ENCODE measurements around the gene ASCC2.

ASCC2 gene

DNA sequence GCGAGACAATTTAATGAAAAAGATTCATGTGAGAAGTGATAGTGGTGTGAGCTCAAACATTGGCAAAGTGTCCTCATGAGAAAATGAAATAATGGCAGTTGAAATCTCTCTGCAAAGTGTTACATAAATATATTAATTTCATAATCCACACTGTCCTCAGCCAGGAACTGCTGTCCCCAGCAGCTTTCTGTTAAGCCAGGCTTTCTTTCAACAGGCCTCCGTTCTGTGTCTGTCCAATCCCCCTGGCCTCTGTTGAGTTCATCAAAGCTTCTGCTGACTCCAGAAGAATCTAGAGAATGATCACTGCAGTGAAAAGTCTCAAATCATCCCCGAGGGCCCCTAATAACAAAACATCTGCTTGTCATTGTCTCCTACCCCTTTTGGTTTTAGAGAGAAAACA lies 10.0 kb upstream of the ASCC2 start (continued):
- TF ChIP-seq ARNTL (CRISPR knock-in tag; IDR thresholded peaks at IDR 0.05; ENCODE audit: borderline replicate concordance, low read depth) (no peak), ZNF8 (CRISPR knock-in tag; IDR thresholded peaks at IDR 0.05) (no peak), TCF4 (CRISPR knock-in tag; IDR thresholded peaks at IDR 0.05; ENCODE audit: borderline replicate concordance) (no peak), TOX (CRISPR knock-in tag; IDR thresholded peaks at IDR 0.05; ENCODE audit: borderline replicate concordance) (no peak), BACH2 (CRISPR knock-in tag; IDR thresholded peaks at IDR 0.05; ENCODE audit: borderline replicate concordance) (no peak), PPARA (CRISPR knock-in tag; IDR thresholded peaks at IDR 0.05; ENCODE audit: borderline replicate concordance) (no peak), ISL1 (CRISPR knock-in tag; IDR thresholded peaks at IDR 0.05) (no peak), ZC3H10 (CRISPR knock-in tag; IDR thresholded peaks at IDR 0.05) (no peak), OSR1 (CRISPR knock-in tag; IDR thresholded peaks at IDR 0.05) (no peak), PATZ1 (CRISPR knock-in tag; IDR thresholded peaks at IDR 0.05; ENCODE audit: borderline replicate concordance) (no peak), GLIS3 (CRISPR knock-in tag; IDR thresholded peaks at IDR 0.05) (no peak)

DNA sequence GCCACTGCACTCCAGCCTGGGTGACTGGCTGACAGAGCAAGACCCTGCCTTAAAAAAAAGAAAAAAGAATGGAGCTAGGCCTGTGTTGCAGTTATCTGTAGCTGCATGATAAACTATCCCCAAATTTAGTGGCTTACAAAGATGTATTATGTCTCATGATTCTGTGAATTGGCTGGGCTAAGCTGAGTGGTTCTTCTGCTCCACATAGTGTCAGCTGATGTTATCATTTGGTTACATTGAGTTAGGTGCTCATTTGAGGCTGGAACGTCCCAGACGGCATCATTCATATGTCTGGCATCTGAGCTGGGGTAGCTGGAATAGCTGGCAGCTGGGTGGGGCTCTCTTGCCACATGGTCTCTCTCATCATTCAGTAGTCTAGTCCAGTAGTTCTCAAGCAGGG lies 8.2 kb upstream of the ASCC2 start:
- ATAC-seq: no peak
- TF ChIP-seq RARB (CRISPR knock-in tag; IDR thresholded peaks at IDR 0.05): no peak

DNA sequence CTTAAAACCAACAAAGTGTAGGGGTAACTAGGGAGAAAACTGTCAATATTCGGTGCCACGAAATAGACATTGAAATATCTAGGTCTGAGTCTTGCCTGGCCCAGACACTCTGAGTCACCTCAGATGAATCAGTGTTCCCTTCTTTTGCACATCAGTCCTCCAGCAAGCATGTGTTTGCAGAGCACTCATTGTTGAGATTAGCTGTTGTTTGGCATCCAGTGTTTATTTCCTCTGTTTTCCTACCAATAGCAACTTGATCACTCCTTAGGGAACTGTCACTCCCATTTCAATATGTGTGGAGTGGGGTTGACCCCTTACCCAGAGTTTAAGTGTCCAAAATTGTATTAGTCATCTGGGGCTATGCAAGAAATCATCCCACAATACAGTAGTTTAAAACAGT lies 4.7 kb upstream of the ASCC2 start:
- TF ChIP-seq CSDC2 (CRISPR knock-in tag; IDR thresholded peaks at IDR 0.05): no peak
- TF ChIP-seq ZNF70 (CRISPR knock-in tag; IDR thresholded peaks at IDR 0.05): no peak
- TF ChIP-seq TOX (CRISPR knock-in tag; IDR thresholded peaks at IDR 0.05; ENCODE audit: borderline replicate concordance): no peak
- TF ChIP-seq SNAI2 (CRISPR knock-in tag; IDR thresholded peaks at IDR 0.05): no peak
- no peak for TF ChIP-seq ZC3H10 (CRISPR knock-in tag; IDR thresholded peaks at IDR 0.05)
- ATAC-seq: peak; percentile 67

DNA sequence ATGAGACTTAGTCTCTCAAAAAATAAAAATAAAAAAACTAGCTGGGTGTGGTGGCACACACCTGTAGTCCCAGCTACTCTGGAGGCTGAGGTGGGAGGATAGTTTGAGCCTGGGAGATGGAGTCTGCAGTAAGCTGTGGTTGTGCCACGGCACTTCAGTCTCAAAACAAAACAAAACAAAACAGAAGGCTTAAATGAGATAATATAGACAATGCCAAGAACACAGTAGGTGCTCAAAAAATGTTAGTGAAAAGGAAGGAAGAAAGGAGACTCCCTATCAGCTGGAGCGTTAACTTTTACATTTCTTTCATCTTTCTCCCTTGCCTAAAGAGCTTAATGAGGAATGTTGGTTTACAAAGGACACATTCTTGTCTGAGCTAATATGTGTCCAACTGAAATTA lies 4.1 kb upstream of the ASCC2 start:
- TF ChIP-seq GLIS3 (CRISPR knock-in tag; IDR thresholded peaks at IDR 0.05) (no peak), RARB (CRISPR knock-in tag; IDR thresholded peaks at IDR 0.05) (no peak), TCF4 (CRISPR knock-in tag; IDR thresholded peaks at IDR 0.05; ENCODE audit: borderline replicate concordance) (no peak), CSRNP3 (CRISPR knock-in tag; IDR thresholded peaks at IDR 0.05) (no peak)
- no peak for ATAC-seq

- no peak for ATAC-seq
- no peak for TF ChIP-seq BACH2 (CRISPR knock-in tag; IDR thresholded peaks at IDR 0.05; ENCODE audit: borderline replicate concordance)
- TF ChIP-seq ISL1 (CRISPR knock-in tag; IDR thresholded peaks at IDR 0.05): no peak
- no peak for TF ChIP-seq CSRNP3 (CRISPR knock-in tag; IDR thresholded peaks at IDR 0.05)
- TF ChIP-seq POU6F1 (CRISPR knock-in tag; IDR thresholded peaks at IDR 0.05; ENCODE audit: borderline replicate concordance, low read depth): no peak
- no peak for TF ChIP-seq PPARA (CRISPR knock-in tag; IDR thresholded peaks at IDR 0.05; ENCODE audit: borderline replicate concordance)
- no peak for TF ChIP-seq SNAI2 (CRISPR knock-in tag; IDR thresholded peaks at IDR 0.05)
- no peak for TF ChIP-seq ZNF8 (CRISPR knock-in tag; IDR thresholded peaks at IDR 0.05)
- TF ChIP-seq OSR1 (CRISPR knock-in tag; IDR thresholded peaks at IDR 0.05): no peak
- no peak for TF ChIP-seq TOX (CRISPR knock-in tag; IDR thresholded peaks at IDR 0.05; ENCODE audit: borderline replicate concordance)
- no peak for TF ChIP-seq RARB (CRISPR knock-in tag; IDR thresholded peaks at IDR 0.05)
- TF ChIP-seq PATZ1 (CRISPR knock-in tag; IDR thresholded peaks at IDR 0.05; ENCODE audit: borderline replicate concordance): no peak
- no peak for TF ChIP-seq ZFP3 (CRISPR knock-in tag; IDR thresholded peaks at IDR 0.05)
- TF ChIP-seq ZNF70 (CRISPR knock-in tag; IDR thresholded peaks at IDR 0.05): no peak
- TF ChIP-seq, protein P1, sequence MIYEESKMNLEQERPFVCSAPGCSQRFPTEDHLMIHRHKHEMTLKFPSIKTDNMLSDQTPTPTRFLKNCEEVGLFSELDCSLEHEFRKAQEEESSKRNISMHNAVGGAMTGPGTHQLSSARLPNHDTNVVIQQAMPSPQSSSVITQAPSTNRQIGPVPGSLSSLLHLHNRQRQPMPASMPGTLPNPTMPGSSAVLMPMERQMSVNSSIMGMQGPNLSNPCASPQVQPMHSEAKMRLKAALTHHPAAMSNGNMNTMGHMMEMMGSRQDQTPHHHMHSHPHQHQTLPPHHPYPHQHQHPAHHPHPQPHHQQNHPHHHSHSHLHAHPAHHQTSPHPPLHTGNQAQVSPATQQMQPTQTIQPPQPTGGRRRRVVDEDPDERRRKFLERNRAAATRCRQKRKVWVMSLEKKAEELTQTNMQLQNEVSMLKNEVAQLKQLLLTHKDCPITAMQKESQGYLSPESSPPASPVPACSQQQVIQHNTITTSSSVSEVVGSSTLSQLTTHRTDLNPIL (CRISPR knock-in tag; IDR thresholded peaks at IDR 0.05; ENCODE audit: low read depth): no peak
- no peak for TF ChIP-seq ZNF565 (CRISPR knock-in tag; conservative IDR thresholded peaks at IDR 0.05; ENCODE audit: low read depth)
- TF ChIP-seq TCF4 (CRISPR knock-in tag; IDR thresholded peaks at IDR 0.05; ENCODE audit: borderline replicate concordance): no peak
- TF ChIP-seq ZFP30 (CRISPR knock-in tag; IDR thresholded peaks at IDR 0.05): no peak
These were observed 2.4 kb upstream of the ASCC2 start for GRCh38 chr22:29840498-29840897.

All from SK-N-SH treated with all-trans-retinoic acid at 6 μM for 48 hours (cell line).